Stimulated activated CD8-positive, alpha-beta memory T cell treated with anti-CD3 and anti-CD28 coated beads, Interleukin-7, amount 100 ng/mL, for 4 hours (primary cell): ENCODE measurements around the gene ZC3H4.
"Not testable (repeated sequence)": the region's sequence is repeated elsewhere in the genome, so short reads cannot be mapped to it uniquely, and the experiment has no call there.

ENCODE experiments used
- DNase-seq, 2 donors: peaks; one replicate each; pipeline ENCODE4 v3.0.0-alpha.2; 2020; ENCODE audit warnings: low read depth in 2 of 2

ZC3H4 gene

DNA sequence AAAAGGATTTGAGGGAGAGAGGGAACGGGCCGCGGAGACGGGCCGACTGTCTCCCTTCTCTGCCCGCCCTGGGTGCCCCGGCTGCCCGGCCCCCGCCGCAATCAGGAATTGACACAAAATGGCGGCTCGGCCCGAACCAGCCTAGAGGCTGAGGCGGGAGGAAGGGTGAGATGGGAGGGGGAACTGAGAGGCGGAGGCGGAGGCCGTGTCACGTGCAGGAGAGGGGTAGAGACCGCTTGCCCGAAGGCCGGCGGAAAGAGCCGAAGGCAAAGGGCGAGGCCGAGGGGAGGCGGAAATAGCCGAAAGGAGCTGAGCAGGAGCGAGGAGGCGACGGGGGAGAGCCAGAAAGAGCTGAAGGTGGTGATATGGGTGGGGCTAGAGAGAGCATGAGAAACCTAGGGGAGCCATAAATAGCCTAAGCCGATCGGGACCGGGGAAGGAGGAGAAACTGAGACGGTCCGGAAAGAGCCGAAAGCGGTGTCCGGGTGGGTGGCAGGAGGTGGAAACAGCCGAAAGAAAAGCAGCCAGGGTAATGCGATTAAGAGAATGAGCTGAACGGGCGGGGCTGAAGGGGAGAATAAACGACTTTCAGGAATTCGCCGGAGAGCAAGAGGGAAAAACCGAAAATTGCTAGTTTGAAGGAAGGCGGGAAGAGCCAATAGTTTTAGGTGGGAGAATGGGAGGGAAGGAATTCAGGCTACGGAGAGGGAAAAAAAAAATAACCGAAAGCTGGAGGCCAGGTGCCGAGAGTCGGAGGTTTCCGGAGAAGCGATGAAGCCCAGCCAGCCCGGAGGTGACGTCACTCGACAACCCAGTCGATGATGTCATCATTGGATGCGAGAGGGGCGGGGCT lies at the start of gene ZC3H4:
Gene ZC3H4 (minus strand): TSS at position 780 of the 853 bp plus-strand sequence. CDS start 1,192 bp downstream, outside the sequence.
- DNase-seq = peak; percentile 99

DNA sequence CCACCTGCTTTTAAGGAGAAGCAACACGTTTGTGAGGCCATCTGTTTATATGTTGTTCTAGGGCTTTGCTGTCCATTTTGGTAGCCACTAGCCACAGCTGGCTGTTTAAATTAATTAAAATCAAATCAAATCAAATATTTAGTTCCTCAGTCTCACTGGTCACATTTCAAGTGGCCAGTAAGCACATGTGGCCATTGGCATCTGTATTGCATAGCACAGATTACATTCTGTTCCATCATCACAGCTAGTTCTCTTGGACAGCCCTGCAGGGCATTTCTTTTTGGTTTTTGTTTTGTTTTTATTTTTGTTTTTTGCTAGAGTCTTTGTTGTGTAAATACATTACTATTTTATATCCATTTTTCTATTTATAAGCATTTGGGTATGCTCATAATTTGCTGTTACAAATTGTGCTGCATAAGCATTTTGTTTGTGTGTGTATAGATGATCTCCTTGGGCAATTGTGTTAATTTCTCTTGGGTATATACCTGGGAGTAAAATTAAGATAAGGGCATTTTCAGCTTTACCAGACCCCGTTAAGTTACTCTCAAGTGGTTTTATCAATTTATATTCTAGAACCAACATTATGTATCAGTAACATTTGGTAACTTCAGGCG lies 48.4 kb upstream of the ZC3H4 start:
- no peak for DNase-seq

DNA sequence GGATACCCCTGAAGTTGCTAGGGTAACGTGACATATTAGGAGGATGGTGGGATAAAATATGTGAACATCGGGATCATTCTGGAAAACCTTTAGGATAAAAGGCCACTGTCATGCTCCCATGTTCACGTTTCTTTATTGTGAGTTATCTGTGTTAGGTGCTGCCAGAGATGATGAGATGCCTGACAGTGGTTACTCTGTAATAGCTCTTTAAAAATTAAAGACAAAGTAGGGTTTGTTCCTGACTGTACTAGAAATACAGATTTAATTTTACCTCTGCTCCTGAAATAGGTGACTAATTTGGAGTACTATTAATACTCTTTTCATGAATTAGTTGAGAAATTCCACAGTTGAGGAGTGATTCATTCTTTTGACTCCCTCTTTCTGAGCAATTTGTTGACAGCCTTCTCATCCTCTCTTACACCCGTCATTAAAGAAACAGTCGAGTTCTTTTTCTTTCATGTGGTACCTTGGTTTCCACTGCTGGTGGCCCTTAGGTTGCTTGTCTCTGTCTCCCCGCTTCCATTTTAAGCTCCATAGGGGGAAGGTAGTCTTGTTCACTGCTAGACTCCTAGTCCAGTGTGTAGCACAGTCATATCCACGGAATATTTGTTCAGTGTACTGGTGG lies 45.4 kb upstream of the ZC3H4 start:
- DNase-seq = peak in 1 of 2 donors; percentile 18

DNA sequence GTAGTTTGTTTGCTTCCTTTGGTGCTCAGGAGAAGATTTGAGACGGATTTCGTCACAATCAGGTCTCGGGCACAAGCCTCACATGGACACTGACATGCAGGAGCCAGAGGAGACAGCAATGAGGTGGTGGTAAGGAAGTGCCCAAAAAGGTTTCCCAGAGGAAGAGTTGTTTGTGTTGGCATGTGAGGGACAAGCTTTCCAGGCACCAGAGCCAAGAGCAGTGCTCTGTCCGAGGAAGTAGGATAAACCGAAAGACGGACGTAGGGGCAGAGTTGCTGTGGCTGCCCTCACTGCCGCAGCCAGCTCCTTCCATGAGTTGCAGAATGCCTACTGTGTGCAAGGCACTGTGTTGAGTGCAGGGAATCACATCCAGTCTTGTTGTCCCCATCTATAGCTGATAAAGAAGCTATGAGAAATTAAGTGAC lies 44.8 kb upstream of the ZC3H4 start:
- DNase-seq = no peak

DNA sequence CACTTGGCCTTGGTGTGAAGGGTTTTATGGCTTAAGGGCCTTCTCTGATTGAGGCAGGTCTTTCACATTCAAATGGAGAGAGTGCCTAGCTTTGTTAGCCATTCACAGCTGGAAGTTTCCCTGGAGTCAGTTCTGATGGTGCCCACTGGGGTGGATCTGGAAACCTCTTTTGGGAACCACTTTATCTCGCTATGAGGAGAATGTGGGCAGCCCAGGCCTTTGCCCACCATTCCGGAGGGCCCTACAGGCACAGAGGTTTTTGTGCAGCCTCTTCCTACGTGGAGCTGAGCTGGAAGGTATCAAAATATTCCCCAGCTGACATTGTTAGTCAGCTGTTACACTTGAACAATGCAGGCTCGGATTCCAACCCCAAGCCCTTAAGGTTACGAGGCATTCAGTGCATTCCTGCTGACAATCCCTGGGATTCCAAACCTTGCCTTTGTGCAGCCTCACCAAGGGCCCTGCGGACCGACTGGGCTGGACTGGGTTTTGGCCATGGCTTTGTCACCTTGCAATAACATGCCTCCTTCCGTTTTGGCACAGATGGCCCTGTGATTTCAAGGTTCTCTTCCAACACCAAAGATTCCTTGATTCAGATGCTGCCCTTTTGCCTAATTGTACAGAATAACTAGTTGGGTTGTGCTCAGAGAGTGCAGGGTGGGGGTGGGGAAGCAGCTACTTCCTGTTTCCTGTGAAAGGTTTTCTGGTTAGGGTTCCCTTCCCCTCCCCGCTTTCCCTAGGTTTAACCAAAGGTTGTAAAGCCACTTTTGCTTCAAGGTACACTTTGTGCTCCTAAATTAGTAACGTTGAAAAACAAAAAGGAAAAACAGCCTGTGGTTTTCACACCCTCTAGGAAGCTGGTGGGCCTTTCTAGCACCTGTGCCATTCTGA lies 44.1 kb upstream of the ZC3H4 start:
- DNase-seq = no peak

DNA sequence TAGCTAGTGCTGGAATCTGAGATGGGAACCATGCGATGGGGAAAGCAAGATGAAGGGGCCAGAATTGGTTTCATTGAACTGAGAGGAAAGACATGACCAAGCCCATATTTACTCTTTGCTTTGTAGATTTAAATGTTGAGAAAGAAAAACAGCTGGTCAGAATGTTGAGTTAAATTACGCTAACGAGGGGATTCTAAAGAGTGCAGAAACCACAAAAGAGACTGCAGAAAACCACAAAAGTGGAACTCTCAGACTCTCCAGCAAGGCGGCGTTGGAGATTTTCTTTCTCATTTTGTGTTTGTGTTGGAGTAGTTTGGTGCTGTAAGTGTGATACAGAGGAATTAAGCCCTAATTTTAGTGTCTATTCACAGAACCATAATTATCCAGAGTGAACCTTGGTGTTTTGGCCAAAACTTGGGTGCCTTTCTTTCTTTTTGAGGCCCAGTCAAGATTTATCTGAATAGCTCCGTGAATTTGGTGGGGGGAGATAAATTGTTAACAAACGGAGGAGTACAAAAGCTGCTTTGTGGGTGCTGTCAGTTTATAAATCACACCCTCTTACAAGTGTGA lies 43.4 kb upstream of the ZC3H4 start:
- DNase-seq = no peak

DNA sequence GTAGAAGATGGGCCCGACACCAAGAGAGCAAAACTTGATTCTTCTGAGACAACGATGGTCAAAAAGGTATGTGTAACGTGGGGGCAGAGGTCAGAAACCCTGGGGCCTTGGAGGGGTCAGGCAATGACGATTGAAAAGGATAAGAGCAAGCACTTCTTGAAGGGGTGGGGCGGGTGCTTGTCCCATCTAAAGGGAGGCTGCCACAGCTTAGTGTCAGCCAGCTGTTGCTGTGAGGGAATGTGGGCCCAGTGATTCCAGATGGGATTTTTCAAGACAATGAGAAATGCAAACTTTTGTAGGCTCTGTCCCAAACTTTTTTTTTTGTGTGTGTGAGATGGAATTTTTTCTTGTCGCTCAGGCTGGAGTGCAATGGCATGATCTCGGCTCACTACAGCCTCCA lies 41.6 kb upstream of the ZC3H4 start:
- no peak for DNase-seq

DNA sequence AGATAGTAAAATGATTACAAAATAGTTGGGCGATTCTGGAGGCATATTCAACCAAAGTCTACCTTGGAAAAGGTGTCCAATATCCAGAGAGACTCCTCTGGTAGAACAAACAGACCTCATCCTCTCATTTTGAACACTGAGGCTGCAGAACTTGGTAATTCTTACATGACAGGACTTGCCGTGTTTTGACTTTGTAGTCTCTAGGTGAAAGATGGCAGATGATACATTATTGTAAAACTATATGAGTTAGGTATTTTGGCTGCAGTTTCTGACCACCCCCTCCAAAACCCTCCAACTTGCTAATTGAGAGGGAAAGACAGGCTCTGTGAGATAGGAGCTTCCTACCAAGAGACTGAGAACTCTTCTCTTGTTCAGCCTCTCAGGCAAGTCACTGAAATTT lies 39.7 kb upstream of the ZC3H4 start:
- DNase-seq = no peak

DNA sequence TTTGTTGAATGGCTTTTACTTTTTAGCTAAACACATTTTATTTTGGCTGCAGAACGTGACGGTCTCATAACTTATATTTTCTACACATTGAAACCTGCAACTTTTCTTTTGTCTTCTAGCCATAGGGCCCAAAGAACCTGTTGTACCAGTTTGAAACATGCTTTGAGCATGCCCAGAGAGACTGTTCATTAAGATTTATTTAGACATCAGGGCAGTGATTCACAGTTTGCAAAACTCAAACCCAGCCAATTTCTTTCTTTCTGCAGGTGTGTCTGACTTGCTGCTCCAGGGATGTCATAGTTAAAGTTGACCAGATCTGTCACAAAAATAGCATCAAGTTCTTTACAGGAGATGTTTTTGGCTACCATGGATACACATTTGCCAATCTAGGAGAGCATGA lies 39.1 kb upstream of the ZC3H4 start:
- no peak for DNase-seq

DNA sequence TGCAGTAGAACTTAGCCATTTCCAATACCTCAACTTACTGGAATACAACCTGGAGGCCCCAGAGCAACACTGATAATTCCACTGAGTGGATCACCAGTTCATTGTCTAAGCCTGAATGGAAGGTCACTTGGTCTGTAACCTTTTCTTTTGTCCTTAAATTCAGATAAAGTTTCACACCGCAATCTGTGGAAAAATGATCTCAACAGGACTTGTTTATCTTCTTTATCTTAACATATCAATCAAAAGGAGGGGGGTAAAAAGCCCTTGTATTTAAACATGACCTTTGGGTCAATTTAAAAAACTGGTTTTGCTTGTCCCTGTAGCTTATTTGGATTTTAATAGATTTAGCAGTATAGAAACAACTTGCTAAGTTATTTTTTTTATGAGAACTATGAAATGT lies 38.6 kb upstream of the ZC3H4 start:
- no peak for DNase-seq

DNA sequence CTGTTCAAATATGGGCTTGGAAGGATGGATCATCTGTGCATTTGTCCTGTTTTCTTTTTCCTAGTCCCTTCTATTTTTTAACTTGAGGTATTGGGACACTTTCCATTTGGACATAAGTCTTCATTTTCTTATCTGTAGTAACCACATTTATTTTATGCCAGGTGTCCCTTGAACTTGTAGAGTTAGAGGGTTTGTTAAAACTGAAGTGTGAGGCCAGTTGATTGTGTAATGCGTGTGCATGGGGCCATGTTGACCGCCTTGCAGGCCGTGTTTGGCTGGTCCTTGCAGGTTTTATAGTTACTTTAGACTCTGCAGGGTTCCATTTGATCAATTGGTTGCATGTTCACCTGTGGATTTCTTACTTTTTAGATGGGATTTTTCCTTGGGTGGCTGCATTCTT lies 38.1 kb upstream of the ZC3H4 start:
- no peak for DNase-seq

DNA sequence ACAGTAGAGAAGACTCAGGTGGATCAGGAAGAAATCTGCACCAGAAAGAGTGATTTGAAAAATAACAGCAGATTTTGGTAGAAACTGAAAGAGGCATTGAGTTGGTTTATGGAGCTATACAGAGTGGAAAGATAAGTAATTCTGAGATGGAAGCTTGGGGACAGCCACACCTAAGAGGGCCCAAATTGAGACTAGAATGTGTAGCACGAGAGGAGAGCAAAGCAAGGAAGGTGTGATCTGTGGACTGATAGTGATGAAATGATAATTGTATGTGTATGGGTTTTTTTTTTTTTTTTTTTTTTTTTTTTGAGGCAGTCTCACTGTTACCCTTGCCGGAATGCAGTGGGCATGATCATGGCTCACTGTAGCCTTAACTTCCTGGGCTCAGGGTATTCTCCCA lies 33.3 kb upstream of the ZC3H4 start:
- no peak for DNase-seq

DNA sequence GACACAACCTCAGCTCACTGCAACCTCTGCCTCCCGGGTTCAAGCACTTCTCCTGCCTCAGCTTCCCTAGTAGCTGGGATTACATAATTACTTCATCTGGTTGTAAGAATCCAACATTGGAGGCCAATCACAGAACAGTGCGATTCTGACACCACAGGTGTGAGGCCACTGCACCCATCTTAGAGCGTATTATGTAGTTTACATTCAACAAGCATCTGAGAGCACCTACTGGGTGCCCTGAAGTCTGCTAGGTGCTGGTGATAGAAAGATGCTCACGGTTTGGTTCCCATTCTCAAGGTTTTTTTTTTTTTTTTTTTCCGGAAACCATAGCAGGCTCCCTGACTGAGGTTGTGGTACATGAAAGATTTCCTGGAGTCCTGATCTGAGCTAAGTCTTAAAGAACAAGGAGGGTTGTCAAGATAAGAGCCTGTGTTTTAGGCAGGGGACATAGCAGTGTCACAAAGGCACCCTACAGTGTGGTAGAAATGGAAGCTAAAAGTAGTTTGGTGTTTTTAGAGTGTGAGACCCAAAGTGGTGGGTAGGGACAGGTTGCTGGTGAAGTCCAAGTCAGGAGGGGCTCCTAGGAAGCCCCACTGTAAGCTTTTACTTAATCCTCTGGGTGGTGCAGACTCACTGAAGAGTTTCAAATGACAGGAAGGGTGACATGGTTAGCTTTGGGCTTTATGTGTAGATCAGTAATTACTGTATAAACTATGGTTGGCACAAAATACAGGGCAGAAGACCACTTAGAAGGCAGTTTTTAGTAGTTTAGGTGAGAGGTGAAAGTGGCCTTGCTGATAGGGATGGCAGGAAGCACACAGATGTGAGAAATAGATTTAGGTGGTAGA lies 32.3 kb upstream of the ZC3H4 start:
- no peak for DNase-seq

DNA sequence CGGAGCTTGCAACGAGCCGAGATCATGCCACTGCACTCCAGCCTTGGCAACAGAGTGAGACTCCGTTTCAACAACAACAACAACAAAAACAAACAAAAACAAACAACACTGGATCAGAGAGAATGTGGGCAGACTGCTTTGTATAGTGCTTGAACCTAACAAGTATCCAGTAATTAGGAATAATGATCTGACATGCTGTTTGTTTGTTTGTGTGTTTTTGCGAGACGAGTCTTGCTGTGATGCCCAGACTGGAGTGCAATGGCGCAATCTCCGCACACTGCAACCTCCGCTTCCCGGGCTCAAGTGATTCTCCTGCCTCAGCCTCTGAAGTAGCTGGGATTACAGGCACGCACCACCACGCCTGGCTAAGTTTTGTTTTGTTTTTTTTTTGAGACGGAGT lies 31.1 kb upstream of the ZC3H4 start:
- no peak for DNase-seq

DNA sequence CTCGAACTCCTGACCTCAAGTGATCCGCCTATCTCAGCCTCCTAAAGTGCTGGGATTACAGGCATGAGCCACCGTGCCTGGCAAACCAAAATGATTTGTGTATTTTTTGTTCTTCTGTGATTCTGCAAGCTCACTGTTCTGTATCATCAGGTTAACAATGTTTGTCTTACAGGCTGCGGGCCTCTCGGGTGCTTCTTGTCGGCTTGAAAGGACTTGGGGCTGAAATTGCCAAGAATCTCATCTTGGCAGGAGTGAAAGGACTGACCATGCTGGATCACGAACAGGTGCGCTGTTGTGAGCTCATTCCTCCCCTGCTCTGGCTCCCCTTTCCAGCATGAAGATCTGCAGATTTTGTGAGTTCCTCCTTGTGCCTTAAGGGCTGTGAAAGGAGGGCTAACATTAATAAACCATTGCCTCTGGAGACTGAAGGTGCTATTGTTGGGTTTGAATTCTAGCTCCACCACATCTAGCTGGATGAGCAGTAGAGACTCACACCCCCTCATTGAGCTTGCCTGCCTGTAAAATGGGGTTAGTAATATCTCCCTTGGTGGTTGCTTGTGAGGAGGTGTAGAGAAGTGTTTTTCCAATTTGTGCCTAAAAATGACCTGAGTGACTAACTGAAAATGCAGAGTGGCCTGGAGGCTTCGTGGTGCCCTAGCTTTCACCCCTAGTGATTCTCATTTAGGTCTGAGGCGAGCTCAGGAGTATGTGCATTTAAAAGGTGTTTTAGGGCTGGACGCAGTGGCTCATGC lies 29.9 kb upstream of the ZC3H4 start:
- no peak for DNase-seq

DNA sequence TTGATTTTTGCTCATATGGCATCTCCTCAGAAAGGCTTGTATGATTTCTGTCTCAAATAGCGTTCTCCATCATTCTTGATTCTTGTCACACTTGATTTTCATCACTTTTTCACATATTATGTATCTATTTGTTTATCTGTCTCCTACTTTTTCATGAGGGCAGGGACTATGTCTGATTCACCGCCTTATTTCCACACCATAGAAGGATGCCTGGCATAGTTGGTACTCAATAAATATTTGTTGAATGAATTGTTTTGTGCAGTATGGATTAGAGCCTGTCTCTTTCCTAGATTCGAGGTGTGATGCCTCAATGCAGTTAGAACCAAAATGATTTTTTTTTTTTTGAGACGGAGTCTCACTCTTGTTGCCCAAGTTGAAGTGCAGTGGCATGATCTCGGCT lies 29.2 kb upstream of the ZC3H4 start:
- no peak for DNase-seq

DNA sequence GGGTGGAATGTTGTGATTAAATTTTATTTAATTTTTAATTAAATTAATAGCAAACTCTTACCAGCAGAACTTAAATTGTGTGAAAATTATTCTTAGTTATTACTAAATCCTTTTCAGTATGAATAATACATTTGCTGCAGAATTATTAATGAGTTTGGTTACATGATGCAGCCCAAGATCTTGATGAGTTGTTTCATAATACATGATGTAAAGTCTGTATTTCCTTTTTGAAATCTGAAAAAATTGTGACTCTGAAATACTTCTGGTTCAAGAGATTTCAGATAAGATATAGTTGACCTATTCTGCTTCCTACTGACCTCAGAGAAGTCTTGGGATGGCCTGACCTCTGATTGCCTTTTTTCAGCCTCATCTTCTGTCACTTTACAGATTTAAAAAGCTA lies 28.1 kb upstream of the ZC3H4 start:
- DNase-seq = no peak

DNA sequence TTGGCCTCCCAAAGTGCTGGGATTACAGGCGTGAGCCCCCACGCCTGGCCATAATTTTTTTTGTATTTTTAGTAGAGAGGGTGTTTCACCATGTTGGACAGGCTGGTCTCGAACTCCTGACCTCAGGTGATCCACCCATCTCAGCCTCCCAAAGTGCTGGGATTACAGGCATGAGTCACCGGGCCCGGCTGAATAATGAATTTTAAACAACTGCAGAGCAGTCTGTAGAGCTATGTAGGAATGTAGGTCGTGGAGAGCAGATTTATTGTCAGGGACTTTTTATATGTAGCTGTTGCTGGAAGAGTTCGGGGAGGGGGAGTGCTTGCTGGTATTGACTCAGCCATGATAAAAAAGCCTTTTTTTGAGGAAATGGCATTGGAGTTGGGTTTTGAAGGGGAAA lies 27.7 kb upstream of the ZC3H4 start:
- not testable (repeated sequence) for DNase-seq

DNA sequence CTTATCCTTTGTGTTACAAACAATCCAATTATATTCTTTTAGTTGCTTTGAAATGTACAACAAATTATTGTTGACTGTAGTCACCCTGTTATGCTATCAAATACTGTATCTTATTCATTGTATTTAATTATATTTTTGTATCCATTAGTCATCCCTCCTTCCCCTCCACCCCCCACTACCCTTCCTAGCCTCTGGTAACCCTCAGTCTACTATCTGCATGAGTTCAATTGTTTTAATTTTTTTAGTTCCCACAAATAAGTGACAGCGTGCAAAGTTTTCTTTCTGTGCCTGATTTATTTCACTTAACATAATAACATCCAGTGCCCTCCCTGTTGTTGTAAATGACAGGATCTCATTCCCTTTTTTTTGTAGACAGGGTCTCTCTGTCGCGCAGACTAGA lies 21.6 kb upstream of the ZC3H4 start:
- no peak for DNase-seq

DNA sequence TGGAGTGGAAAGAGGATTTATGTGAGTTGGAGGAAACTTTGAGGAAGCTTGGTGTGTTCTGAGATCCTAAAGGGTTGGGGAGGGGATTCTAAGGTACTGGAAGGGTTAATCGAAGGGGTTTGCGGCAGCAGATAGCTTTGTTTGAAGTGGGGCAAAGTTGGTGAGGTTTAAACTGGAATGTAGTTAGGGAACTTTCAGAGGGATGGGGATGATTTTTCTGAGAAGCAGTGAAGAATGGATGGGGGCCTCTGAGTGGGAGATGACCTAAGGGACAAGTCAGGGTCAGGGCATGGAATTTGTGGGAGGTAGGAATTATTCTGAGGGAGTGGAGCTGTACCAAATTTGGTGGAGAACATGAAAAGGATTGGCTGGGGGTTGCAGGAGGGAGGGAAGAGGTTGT lies 21.0 kb upstream of the ZC3H4 start:
- no peak for DNase-seq
